CD8-positive, alpha-beta memory T cell (primary cell): ENCODE results near the gene HNRNPU. TPM values are rescaled to one million over a fixed set of nuclear protein-coding genes. Genes with fewer than 3 reads are reported as not detected.

Experiments
- CTCF ChIA-PET: fragments of 350-600 bp; sonication (Branson Sonifier 250); formaldehyde crosslinking; loops from one replicate; lab custom pipeline; 2021; ENCODE audit warnings: antibody characterized with exemption; lab: Charles Lee
- POLR2A ChIA-PET: fragments of 350-600 bp; sonication (Branson Sonifier 250); formaldehyde crosslinking; loops from one replicate; lab custom pipeline; 2021; ENCODE audit warnings: antibody characterized with exemption; lab: Charles Lee
- DNase-seq, 5 donors: peaks; one replicate each; pipeline versions ENCODE4 v3.0.0 to v3.0.0-alpha.2; 2020 to 2022; ENCODE audit warnings: mixed read lengths in 1 of 5
- H3K27ac ChIP-seq: one replicate; pipeline ENCODE4 v1.7.0; 2013; ENCODE audit warnings: low read depth, mild to moderate bottlenecking, low read length, moderate library complexity
- H3K27me3 ChIP-seq: 2 replicates; pipeline ENCODE4 v1.7.0; 2013; ENCODE audit warnings: low read length, mild to moderate bottlenecking; ENCODE audit not compliant: insufficient read depth, poor library complexity, severe bottlenecking
- H3K36me3 ChIP-seq: 2 replicates; pipeline ENCODE4 v1.7.0; 2013; ENCODE audit warnings: mild to moderate bottlenecking, low read length, moderate library complexity; ENCODE audit not compliant: insufficient read depth
- H3K4me1 ChIP-seq: 2 replicates; pipeline ENCODE4 v1.7.0; 2013; ENCODE audit warnings: mild to moderate bottlenecking, low read length, moderate library complexity; ENCODE audit not compliant: insufficient read depth
- H3K4me3 ChIP-seq: 2 replicates; pipeline ENCODE4 v1.7.0; 2013; ENCODE audit warnings: mild to moderate bottlenecking, low read length
- H3K9me3 ChIP-seq: 2 replicates; pipeline ENCODE4 v1.7.0; 2013; ENCODE audit warnings: mild to moderate bottlenecking, low read length
- H3K27ac Mint-ChIP-seq, 8 donors: one replicate each; pipeline ENCODE4 v1.8.0; 2020 to 2021; ENCODE audit warnings: mixed read lengths in 8 of 8, mild to moderate bottlenecking in 6 of 8, inconsistent platforms in 3 of 8, moderate library complexity in 3 of 8
- H3K27me3 Mint-ChIP-seq, 2 donors: one replicate each; pipeline ENCODE4 v1.8.0; 2020 to 2021; ENCODE audit warnings: mixed read lengths in 2 of 2, mild to moderate bottlenecking in 1 of 2, moderate library complexity in 1 of 2
- H3K36me3 Mint-ChIP-seq, 3 donors: one replicate each; pipeline ENCODE4 v1.8.0; 2020 to 2021; ENCODE audit warnings: mixed read lengths in 3 of 3, inconsistent platforms in 1 of 3, mild to moderate bottlenecking in 1 of 3
- H3K4me1 Mint-ChIP-seq, 3 donors: one replicate each; pipeline ENCODE4 v1.8.0; 2020 to 2021; ENCODE audit warnings: mixed read lengths in 3 of 3, inconsistent platforms in 1 of 3, mild to moderate bottlenecking in 1 of 3
- H3K4me3 Mint-ChIP-seq, 7 donors: one replicate each; pipeline ENCODE4 v1.8.0; 2020 to 2021; ENCODE audit warnings: mixed read lengths in 7 of 7, mild to moderate bottlenecking in 6 of 7, moderate library complexity in 4 of 7, inconsistent platforms in 2 of 7
- H3K9me3 Mint-ChIP-seq, 5 donors: one replicate each; pipeline ENCODE4 v1.8.0; 2020 to 2022; ENCODE audit warnings: mixed read lengths in 5 of 5, mild to moderate bottlenecking in 3 of 5, moderate library complexity in 2 of 5, inconsistent platforms in 1 of 5
- polyA plus RNA-seq: library from polyadenylated mRNA; unstranded; fragments of 300-500 nt; fragmentation: Illumina TruSeq; gene quantifications from one replicate; pipeline ENCODE4 v1.2.3, GENCODE V29; 2021
- total RNA-seq, 2 experiments: library from RNA; stranded (reverse); gene quantifications; one replicate each; pipeline ENCODE4 v1.2.3, GENCODE V29; 2021

The HNRNPU gene
- total and polyA plus RNA-seq, 3 experiments from 2014 or later, result 382 to 630 (median 598) TPM

- H3K4me1 ChIP-seq, result peaks cover 19% of the 10 kb centered on the region
- H3K4me3 Mint-ChIP-seq, result no peak overlapping the region
- peaks cover 0 to 4% of the 10 kb centered on the region in 2 donors for H3K27me3 Mint-ChIP-seq
- H3K27ac Mint-ChIP-seq, result no peak overlapping the region
- H3K36me3 Mint-ChIP-seq, result peaks cover 0 to 11% (median 0%) of the 10 kb centered on the region in 3 donors
- H3K27ac ChIP-seq, result no peak overlapping the region
- ChIA-PET CTCF (interaction anchor here (0.7 to 2.5 kb wide), 5 partner anchors 12 to 265 kb away, joined by 3 to 7 read pairs (median 3); partner anchors contain the start of gene COX20), POLR2A (interaction anchor here (0.6 kb wide), 1 partner anchor 1657 kb away, joined by 3 read pairs; no protein-coding TSS in a partner anchor)
- H3K36me3 ChIP-seq, result no peaks in the 10 kb centered on the region
- no peaks in the 10 kb centered on the region for H3K9me3 ChIP-seq
- DNase-seq, result no peak
- H3K4me3 ChIP-seq, result no peak overlapping the region
- no peaks in the 10 kb centered on the region for H3K9me3 Mint-ChIP-seq
- H3K4me1 Mint-ChIP-seq, result peaks cover 6 to 21% (median 17%) of the 10 kb centered on the region in 3 donors
- no peaks in the 10 kb centered on the region for H3K27me3 ChIP-seq
Measured at GRCh38 chr1:244868484-244869363, 4.4 kb upstream of the HNRNPU start.

DNA sequence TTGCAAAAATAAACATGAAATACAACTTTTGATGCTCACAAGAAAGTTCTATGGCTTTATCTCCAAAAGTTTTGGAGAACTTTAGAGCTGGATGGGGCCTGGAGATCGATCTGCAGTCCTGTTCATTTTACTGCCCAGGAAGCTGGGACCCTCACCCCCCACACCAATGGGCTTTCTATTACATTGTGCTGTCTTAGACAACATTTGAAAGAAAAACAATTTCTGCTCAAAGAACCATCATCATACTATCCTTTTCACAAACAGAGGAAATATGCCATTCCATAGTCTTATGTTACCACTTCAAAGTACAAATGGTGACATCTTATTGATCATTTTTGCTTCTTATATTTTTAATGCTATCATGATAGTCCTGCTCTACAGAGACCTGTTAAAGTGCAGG is 2.0 kb upstream of the HNRNPU start:
- Histone ChIP-seq H3K4me1 (peaks cover 26% of the 10 kb centered on the region), H3K27me3 (no peaks in the 10 kb centered on the region), H3K4me3 (no peak overlapping the region), H3K27ac (peak overlapping the region; percentile 94), H3K9me3 (no peaks in the 10 kb centered on the region), H3K36me3 (peaks cover 4% of the 10 kb centered on the region)
- Mint-ChIP-seq H3K9me3 (peaks cover 0 to 4% (median 0%) of the 10 kb centered on the region in 5 donors), H3K27ac (peak overlapping the region in 5 of 8 donors; percentile 34 to 99 (median 68)), H3K27me3 (peaks cover 0 to 10% of the 10 kb centered on the region in 2 donors), H3K4me3 (peak overlapping the region in 1 of 7 donors; percentile 47), H3K36me3 (peaks cover 3 to 28% (median 3%) of the 10 kb centered on the region in 3 donors), H3K4me1 (peaks cover 18 to 33% (median 29%) of the 10 kb centered on the region in 3 donors)
- ChIA-PET CTCF (interaction anchor here (1.4 to 6.6 kb wide), 2 partner anchors 31 to 52 kb away, joined by 3 to 95 read pairs; partner anchors contain the start of gene COX20), POLR2A (interaction anchor here (6.9 to 7.0 kb wide), 2 partner anchors 31 to 104 kb away, joined by 205 to 322 read pairs; partner anchors contain the start of gene COX20)
- DNase-seq, result no peak

DNA sequence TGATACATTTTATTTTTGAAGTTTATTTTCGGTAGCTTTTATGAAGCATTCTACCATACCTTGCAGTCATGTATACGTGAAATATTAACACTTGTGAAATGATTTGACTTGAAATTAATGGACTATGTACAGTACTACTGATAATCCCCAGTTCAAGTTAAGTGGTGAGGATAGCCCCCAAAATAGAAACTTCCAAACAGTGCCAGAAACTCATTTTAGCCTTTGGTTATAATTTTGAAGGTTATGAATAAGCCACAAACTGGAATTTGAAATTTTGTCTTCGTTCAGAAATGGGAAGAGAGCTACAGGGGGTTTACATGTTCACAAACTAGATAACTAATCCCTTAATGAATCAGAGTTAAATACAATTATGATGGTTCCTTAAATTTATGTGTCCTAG is 1.5 kb upstream of the HNRNPU start:
- peaks cover 0 to 4% (median 0%) of the 10 kb centered on the region in 5 donors for H3K9me3 Mint-ChIP-seq
- POLR2A ChIA-PET, result interaction anchor here (6.9 to 7.0 kb wide), 2 partner anchors 30 to 104 kb away, joined by 205 to 322 read pairs; partner anchors contain the start of gene COX20
- H3K4me1 Mint-ChIP-seq, result peaks cover 23 to 38% (median 34%) of the 10 kb centered on the region in 3 donors
- Histone ChIP-seq H3K4me1 (peaks cover 31% of the 10 kb centered on the region), H3K4me3 (no peak overlapping the region), H3K27ac (peak overlapping the region; percentile 94), H3K9me3 (no peaks in the 10 kb centered on the region), H3K27me3 (no peaks in the 10 kb centered on the region), H3K36me3 (peaks cover 10% of the 10 kb centered on the region)
- DNase-seq, result no peak
- H3K4me3 Mint-ChIP-seq, result peak overlapping the region in 4 of 7 donors; percentile 91 to 98 (median 93)
- peaks cover 5 to 33% (median 5%) of the 10 kb centered on the region in 3 donors for H3K36me3 Mint-ChIP-seq
- CTCF ChIA-PET, result interaction anchor here (1.2 to 6.6 kb wide), 4 partner anchors 30 to 176 kb away, joined by 3 to 95 read pairs (median 8); partner anchors contain the start of gene COX20
- H3K27ac Mint-ChIP-seq, result peak overlapping the region in 7 of 8 donors; percentile 68 to 100 (median 98)
- H3K27me3 Mint-ChIP-seq, result peaks cover 0 to 10% of the 10 kb centered on the region in 2 donors

- no peak for DNase-seq
- peak overlapping the region; percentile 94 for H3K27ac ChIP-seq
- peaks cover 0 to 10% of the 10 kb centered on the region in 2 donors for H3K27me3 Mint-ChIP-seq
Measured at GRCh38 chr1:244865028-244865371, 657 bp upstream of the HNRNPU start.

GRCh38 chr1:244863491-244864252 is 671 bp downstream of the HNRNPU start:
- H3K27me3 ChIP-seq, result no peaks in the 10 kb centered on the region
- Mint-ChIP-seq H3K9me3 (peaks cover 0 to 4% (median 0%) of the 10 kb centered on the region in 5 donors), H3K4me1 (peaks cover 41 to 59% (median 56%) of the 10 kb centered on the region in 3 donors), H3K4me3 (peak overlapping the region; percentile 90 to 98 (median 93)), H3K27me3 (peaks cover 0 to 10% of the 10 kb centered on the region in 2 donors), H3K36me3 (peaks cover 10 to 53% (median 20%) of the 10 kb centered on the region in 3 donors), H3K27ac (peak overlapping the region; percentile 92 to 100 (median 98))
- H3K9me3 ChIP-seq, result no peaks in the 10 kb centered on the region
- H3K36me3 ChIP-seq, result peaks cover 31% of the 10 kb centered on the region
- H3K4me3 ChIP-seq, result peak overlapping the region; percentile 87
- H3K27ac ChIP-seq, result peak overlapping the region; percentile 94
- DNase-seq, result peak in 1 of 5 donors; percentile 64
- CTCF ChIA-PET, result interaction anchor here (0.7 to 6.6 kb wide), 12 partner anchors 9 to 178 kb away, joined by 3 to 95 read pairs (median 6); partner anchors contain the start of gene COX20
- H3K4me1 ChIP-seq, result peaks cover 53% of the 10 kb centered on the region
- POLR2A ChIA-PET, result interaction anchor here (0.7 to 7.0 kb wide), 12 partner anchors 11 to 1608 kb away, joined by 3 to 322 read pairs (median 9); partner anchors contain the start of genes CEP170, COX20, DESI2 and SDCCAG8

More at GRCh38 chr1:244865028-244865371, 657 bp upstream of the HNRNPU start:
- POLR2A ChIA-PET, result interaction anchor here (0.8 to 7.0 kb wide), 6 partner anchors 13 to 1633 kb away, joined by 4 to 322 read pairs (median 12); partner anchors contain the start of genes COX20 and DESI2
- peak overlapping the region; percentile 90 to 98 (median 93) for H3K4me3 Mint-ChIP-seq
- no peaks in the 10 kb centered on the region for H3K9me3 ChIP-seq
- peak overlapping the region; percentile 91 to 100 (median 98) for H3K27ac Mint-ChIP-seq
- H3K4me1 Mint-ChIP-seq, result peaks cover 31 to 46% (median 43%) of the 10 kb centered on the region in 3 donors
- H3K36me3 ChIP-seq, result peaks cover 18% of the 10 kb centered on the region
- no peaks in the 10 kb centered on the region for H3K27me3 ChIP-seq
- peaks cover 5 to 41% (median 13%) of the 10 kb centered on the region in 3 donors for H3K36me3 Mint-ChIP-seq
- H3K4me3 ChIP-seq, result peak overlapping the region; percentile 87
- H3K9me3 Mint-ChIP-seq, result peaks cover 0 to 4% (median 0%) of the 10 kb centered on the region in 5 donors
- CTCF ChIA-PET, result interaction anchor here (1.2 to 6.6 kb wide), 5 partner anchors 30 to 177 kb away, joined by 5 to 95 read pairs (median 12); partner anchors contain the start of gene COX20
- peaks cover 39% of the 10 kb centered on the region for H3K4me1 ChIP-seq

DNA sequence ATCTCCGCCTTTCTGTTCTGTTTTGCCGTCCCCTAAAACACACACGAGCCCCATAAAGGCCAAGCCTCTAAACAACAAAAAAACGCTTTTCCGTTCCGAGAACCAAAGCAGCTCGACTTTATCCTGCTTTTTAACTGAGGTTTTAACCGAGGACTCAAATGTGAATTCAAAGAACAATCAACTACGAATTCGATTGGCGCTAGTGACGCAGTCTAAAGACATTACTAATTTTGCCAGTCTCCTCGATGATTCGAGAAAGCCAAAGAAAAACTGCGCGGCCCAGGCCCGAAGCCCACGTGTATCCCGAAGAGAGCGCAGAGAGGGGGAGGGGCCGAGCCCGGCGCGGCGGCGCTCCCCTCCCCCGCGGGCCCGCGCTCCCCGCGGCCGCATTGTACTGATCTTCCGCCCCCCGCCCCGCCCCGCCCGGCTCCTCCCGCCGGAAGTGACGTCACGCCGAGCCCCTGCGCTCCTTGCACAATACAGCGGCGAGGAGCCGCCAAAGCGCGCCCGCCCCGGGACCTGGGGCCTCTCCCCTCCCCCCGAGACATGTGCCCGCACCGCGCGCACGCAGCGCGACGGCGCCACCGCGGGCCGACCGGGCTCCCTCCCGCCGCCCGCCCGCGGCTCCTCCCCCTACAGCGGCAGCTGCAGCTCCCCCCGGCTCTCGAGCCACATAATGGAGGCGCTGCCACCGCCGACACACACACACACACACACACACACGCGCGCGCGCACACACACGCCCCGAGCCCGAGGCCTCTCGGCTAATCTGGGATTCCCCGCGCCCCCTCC is 1.4 kb downstream of the HNRNPU start:
- Mint-ChIP-seq H3K36me3 (peaks cover 14 to 61% (median 24%) of the 10 kb centered on the region in 3 donors), H3K27ac (peak overlapping the region; percentile 94 to 100 (median 98)), H3K9me3 (peaks cover 0 to 4% (median 0%) of the 10 kb centered on the region in 5 donors), H3K4me1 (peaks cover 47 to 67% (median 64%) of the 10 kb centered on the region in 3 donors), H3K27me3 (peaks cover 0 to 10% of the 10 kb centered on the region in 2 donors), H3K4me3 (peak overlapping the region; percentile 90 to 98 (median 91))
- ChIA-PET CTCF (interaction anchor here (1.1 to 6.6 kb wide), 11 partner anchors 8 to 179 kb away, joined by 3 to 95 read pairs (median 8); partner anchors contain the start of gene COX20), POLR2A (interaction anchor here (0.5 to 7.0 kb wide), 14 partner anchors 9 to 1608 kb away, joined by 3 to 322 read pairs (median 8); partner anchors contain the start of genes CEP170, COX20, DESI2 and SDCCAG8)
- peaks cover 39% of the 10 kb centered on the region for H3K36me3 ChIP-seq
- H3K27ac ChIP-seq, result peak overlapping the region; percentile 94
- H3K4me1 ChIP-seq, result peaks cover 58% of the 10 kb centered on the region
- DNase-seq, result peak; percentile 94 to 97 (median 95)
- peak overlapping the region; percentile 87 for H3K4me3 ChIP-seq
- H3K27me3 ChIP-seq, result no peaks in the 10 kb centered on the region
- no peaks in the 10 kb centered on the region for H3K9me3 ChIP-seq
